GM18861 (cell line): ENCODE measurements around the gene TRAPPC2L.
"Not testable (repeated sequence)": the region's sequence is repeated elsewhere in the genome, so short reads cannot be mapped to it uniquely, and the experiment has no call there.

Experiments
- ATAC-seq: cut with Tn5 transposase; IDR thresholded peaks from one replicate; pipeline ENCODE4 v1.9.1; 2021; ENCODE audit not compliant: unreplicated experiment

Gene TRAPPC2L

DNA sequence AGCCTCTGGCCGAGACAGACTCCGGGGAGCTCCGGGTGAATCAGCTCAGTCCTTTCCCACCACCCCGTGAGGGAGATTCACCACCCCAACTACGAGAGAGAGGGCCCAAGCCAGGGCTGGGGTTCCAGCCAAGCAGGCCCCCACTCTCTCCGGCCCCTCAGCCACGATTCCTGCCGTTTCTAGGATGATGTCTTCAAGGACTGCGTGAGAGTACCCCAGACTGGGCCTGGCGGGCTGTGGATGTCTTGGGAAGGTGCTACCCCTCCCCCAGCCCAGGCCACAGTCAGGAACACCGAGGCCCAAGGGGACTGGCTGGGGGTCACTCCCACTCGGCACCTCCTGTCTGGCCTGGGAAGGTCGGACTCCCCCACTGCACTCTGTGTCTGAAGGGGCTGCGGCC is 31.1 kb downstream of the TRAPPC2L start:
- ATAC-seq = no peak

DNA sequence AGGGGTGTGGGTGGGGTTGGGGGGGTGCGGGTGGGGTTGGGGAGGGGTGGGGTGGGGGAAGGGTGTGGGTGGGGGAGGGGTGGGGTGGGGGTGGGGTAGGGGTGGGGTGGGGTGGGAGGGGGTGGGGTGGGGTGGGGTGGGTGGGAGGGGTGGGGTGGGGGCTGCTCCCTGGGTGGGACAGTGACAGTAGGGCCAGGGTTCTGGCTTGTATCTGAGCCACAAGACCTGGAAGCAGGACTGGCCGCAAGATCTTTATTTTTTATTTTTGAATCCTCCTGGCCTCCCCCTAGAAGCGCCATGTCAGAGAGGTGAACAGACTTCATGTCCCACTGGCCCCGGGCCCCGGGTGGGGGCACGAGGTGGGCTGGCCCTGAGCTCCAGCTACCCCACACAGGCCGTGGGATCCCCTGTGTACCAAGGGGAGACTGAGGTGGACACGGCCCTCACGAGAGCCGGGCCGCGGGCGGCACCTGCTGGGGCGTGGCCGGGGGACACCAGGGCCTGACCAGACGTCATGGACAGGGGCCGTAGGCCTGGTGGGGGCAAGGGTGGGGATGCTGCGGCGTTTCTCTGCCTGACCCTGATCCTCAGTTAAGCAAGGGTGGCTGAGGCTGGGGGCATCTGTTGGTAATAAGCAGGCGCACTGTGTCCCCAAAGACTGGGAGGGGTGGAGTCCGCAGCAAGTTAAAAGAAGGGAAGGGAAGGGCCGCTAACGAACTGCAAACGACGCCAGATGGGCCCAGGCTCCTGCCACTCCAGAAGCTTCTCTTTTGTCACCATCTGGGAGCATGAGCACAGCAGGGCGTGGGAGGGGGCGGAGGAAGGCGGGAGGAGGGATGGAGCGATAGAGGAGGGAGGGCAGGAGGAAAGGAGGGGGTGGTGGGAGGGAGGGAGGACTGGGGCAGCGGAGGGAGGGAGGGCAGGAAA is 31.8 kb downstream of the TRAPPC2L start:
- ATAC-seq = no peak

DNA sequence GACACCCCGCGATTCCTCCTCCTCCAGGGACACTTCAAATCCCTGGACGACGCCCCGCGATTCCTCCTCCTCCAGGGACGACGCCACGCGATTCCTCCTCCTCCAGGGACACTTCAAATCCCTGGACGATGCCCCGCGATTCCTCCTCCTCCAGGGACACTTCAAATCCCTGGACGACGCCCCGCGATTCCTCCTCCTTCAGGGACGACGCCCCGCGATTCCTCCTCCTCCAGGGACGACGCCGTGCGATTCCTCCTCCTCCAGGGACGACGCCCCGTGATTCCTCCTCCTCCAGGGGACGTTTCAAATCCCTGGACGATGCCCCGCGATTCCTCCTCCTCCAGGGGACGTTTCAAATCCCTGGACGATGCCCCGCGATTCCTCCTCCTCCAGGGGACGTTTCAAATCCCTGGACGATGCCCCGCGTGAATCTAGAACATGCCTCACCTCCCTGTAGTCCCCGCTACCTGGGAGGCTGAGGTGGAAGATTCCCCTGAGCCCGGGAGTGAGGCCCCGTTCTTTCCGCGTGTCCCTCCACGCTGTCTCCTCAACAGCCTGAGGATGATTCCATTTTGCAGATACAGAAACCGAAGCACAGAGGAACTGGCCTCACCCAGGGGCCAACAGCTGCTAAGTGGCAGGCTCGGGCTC is 32.9 kb downstream of the TRAPPC2L start:
- not testable (repeated sequence) for ATAC-seq

DNA sequence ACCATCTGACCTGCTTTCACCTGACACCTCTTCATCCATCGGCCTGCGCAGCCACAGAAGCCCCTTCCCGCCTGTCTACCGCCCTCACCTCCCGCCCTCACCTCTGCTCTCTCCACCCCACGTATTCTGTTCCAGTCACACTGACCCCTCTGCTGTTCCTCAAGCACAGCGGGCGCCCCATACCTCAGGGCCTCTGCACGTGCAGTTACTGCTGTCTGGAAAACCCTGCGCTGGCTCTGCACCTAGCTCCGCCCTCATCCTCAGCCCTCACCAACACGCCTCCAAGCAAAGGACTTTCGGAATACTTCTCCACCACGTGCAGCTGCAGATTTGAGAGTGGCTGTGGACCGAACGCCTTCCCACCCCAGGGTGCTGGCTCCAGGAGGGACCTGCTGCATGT is 34.2 kb downstream of the TRAPPC2L start:
- no peak for ATAC-seq

DNA sequence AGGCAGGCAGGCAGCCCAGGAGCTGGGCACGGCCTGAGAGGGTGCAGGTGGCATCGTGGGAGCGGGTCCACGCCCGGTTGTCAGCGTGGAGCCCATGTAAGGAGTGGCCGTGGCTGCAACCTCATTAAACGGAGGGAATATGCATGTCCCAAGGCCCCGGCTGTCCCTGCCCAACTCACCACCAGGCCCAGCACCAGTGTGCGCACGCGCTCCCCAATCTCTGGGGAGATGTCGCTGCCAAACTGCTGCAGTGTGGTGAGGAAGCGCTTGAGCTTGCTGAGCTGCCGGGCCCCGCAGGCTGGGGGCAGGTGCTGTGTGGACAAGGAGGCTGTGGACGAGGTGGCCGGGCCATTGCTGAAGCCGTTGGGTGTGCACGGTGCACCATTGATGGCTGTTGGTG is 35.1 kb downstream of the TRAPPC2L start:
- no peak for ATAC-seq

DNA sequence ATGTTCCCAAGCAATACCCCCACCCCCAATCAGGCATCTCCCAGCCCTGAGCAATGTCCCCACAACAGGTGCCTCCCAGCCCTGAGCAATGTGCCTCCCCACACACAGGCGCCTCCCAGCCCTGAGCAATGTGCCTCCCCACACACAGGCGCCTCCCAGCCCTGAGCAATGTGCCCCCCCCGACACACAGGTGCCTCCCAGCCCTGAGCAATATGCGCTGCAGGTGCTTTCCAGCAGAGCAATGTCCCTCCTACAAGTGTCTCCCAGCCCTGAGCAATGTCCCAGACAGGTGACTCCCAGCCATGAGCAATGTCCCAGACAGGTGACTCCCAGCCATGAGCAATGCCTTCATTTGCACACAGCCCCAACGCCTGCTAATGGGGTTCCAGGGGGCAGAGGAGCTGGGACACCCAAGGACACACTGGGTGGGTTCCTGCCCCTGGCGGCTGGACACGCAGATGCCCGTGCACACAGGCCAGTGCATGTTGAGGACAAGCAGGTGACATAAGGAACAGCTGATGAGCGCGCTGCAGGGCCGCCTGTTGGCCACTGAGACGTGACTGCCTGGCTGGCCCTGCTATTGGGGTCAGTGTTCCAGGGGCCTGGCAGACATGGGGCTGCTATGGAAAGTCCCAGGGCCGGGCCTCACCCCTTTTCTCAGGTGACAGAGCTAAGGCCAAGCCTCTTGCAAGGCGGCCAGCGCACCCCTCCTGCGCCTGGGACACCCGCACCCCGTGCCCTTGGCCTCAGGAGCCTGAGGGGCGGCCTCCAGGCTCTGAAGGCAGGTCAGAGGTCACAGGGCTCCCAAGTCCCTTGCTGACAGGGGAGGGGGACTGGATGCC is 36.4 kb downstream of the TRAPPC2L start:
- ATAC-seq = no peak

DNA sequence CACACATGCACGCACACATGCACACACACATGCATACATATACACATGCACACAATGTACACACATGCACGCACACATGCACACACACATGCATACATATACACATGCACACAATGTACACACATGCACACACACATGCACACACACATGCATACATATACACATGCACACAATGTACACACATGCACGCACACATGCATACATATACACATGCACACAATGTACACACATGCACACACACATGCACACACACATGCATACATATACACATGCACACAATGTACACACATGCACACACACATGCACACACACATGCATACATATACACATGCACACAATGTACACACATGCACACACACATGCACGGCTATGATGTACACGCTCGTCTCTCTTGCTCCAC is 37.3 kb downstream of the TRAPPC2L start:
- not testable (repeated sequence) for ATAC-seq

DNA sequence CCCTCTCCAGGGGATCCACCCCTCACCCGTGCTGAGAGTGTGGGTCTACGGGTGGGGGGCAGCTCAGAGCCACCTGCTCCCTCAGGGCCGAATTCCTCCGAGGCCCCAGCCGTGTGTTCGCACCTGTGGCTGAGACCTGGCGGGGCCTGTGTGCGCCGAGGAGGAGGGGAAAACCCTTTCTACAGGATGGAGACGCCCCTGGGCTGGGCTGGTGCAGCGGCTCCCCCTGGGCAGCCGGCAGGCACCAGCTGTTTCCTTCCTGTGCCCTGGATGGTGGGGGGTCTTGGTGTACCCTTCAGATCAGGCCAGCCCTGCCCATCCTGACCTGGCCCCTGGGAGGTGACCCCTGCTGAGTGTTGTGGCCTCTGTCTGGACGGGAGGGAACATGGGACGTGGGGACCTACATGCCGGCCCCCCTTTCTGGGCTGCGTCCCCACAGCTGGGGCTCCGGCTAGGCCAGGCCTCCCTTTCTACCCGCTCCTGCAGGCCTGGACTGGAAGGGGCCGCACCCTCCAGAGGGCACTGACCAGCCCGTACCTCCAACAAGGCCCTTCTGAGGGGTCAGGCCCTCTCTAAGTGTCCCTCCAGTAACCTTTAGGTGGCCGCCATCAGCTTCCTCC is 37.9 kb downstream of the TRAPPC2L start:
- no peak for ATAC-seq

DNA sequence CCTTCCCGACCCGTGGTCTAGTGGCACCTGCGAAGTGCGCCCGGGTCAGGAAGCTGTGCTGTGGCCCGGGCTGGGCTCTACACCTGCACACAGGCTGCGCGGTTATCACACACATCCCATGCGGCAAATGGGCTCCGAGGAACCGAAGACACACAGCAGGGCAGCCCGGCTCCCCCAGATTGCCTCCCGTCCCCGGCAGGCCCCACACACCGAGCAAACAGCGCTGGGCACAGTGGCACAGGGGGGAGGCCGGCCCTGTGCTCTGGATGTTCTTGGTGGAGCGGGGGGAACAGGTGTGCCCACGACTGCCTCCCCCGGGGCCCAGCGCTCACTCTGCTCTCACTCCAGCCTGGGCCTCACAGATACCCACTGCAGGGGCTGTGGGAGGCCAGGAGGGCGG is 38.4 kb downstream of the TRAPPC2L start:
- ATAC-seq = no peak

DNA sequence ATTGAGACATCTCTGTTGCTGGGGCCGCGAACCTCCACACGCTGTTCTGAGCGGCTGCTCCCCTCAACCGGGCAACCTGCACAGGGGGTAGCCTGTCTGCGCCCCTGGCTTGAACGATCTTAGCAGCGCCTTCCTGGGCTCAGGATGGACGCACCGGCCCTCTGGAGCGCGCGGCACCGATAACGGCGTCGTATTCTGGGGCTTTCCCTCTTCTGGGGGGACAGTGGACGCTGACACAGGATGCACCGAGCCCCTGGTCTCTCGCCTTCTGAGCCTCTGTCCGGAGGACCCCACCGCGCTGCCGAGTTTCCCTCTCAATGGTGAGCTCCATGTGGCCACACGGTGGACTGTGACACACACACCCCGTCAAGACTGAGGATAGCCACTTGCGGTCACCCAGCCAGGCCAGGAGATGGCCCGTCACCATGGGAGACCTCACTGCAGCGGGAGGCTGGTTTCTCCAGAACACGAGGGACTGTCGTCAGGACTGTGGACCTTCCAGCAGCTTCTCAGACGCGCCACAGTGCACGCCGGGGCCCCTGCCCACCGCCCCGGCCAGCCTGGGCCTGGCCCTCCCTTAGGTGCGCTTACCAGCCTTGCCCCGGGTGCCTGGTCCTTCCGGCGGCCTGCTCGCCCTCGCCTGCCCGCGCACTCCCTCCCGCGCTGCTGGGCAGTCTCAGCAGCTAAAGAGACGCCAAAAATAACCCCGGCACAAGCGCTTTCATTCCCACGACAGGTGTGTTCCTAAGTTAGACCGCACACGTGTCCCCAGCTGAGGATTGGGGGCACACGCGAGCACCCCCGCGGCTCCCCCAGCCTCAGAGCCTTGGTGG is 39.5 kb downstream of the TRAPPC2L start:
- no peak for ATAC-seq

DNA sequence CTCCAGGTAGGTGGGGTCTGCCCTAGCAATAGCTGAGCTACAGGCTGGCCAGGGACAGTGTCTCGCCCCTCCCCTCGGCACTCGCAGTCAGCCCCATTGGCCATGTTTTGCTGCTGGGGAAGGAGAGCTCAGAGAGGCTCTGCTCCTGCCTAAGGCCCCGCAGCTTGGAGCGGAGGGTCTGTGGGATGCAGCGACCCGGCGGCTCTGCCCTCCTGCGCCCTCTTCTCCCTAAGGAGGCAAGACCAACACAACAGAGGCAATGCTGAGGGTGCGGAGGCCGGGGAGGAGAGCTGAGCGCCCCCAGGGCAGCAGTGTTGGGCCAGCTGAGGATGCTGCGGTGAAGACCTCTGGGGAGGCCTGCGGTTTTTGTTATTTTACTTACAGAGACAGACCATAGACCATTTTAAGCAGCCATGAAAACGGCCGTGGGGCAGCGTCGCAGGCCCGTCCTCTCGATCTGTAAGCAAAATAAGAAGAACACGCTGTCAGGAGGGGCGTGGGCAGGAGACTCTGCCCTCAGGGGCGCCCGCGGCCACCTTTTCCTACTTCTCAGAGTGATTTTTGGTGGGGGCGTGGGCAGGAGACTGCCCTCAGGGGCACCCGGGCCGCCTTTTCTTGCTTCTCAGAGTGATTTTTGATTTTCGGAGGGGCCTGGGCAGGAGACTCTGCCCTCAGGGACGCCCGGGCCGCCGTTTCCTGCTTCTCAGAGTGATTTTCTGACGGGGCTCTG is 40.9 kb downstream of the TRAPPC2L start:
- ATAC-seq = no peak

DNA sequence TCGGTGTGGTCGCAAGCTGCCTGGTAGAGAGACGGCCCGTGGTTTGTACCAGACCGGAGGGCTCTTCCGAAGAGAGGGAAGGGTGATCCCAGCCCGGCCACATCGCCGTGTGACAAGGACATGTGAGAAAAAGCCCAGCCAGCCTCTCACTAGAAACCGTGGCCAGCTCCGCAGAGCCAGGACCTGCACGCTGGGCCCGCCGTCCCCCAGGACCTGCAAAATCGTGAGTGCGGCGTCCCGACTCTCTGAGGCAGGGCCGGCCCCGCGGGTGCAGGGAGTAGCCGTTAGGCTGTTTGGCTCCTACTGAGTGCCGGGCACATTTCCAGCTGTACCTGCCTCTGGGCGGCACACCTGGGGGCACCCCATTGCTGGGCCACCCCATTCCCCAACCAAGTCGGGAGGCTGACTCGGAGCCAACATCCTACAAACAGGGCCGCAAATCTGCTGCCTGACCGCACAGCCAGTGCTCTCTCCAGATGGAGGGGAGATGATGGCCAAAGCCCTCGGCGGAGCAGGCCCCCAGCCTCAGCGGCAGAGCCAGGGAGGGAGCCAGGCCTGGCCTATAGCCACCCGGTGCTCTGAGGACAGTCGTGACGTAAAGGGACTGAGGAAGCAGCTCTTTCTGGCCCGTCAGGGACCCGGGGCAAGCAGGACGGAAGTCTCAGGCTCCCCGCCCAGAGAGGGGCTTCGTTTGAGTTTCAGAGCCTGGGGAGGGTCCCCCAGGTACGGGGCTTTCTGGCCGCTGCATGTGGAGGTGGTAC is 43.2 kb downstream of the TRAPPC2L start:
- ATAC-seq = no peak

DNA sequence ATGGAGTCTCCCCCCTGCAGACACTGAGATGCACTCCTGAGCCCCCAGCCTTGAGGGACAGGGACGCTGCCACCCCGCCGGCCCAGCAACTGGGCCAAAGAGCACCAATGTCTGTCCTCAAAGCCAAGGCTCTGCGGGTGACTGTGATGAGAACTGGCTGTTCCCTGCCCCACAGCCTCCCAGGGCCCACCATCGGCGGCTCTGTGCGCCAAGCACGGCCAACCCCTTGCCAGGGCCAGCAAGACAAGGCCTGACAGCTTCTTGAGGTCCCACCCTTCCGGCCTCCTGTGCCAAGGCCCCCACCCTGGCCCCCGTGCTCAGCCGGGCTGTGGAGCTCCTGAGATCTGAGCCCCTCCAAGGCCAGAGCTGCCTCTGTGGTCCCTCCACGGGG is 43.7 kb downstream of the TRAPPC2L start:
- no peak for ATAC-seq

DNA sequence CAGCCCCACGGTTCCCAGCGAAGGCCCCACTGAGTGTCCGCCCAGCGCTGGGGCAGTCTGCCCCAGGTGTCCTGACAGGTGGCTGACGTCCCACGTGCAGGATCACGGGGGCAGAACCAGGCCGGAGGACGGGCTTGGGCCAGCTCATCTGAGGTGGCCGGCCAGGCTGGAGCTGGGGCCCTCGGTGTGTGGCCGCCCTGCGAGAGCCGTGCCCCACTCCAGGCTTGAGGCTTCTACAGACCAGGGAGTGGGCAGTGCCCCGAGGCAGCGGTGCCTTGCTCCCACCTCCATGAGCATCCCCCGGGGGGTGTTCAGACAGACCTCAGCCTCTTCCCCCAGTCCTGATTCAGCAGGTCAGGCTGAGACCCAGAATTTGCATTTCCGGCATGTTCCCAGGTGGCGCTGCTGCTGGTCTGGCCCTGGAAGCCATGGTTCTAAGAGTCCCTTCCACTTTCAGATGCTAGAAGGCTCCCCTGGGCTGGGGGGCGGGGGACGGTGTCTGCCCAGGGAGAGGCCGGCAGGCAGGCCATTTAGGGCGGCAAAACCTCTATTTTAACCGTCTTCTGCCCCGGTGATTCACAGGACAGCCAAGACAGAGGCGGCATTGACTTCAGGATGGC is 44.9 kb downstream of the TRAPPC2L start:
- ATAC-seq = no peak

DNA sequence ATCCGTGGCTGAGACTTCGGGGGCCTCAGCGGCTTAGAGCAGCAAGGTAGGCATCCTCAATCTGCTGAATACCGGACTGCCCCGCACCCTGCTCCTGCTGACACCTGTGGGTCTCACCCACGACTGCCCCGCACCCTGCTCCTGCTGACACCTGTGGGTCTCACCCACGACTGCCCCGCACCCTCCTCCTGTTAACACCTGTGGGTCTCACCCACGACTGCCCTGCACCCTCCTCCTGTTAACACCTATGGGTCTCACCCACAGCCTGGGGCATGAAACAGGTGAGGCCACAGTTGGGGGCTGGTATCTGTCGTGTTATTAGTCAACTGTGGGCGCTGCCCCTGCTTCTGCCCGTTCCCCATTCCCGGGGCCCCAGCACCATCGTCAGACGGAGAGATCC is 45.8 kb downstream of the TRAPPC2L start:
- ATAC-seq = no peak

DNA sequence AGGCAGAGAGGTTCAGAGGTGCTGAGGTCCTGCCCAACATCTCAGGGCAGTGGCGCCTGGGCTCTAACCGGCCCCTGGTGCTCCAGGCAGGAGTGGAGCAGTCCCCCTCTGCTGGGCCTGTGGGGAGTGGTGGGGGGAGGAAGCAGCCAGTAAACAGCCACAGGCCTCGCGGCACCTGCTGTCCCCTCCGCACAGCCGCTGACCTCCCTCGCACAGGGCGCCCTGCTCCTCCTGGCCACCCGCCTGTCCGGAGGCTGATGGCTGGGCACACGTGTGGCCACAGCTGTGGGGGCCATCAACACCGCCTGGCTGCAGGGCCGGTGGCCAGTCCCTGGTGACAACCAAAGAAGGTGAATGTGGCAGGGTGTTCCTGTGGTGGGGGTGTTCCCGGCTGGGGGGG is 46.3 kb downstream of the TRAPPC2L start:
- no peak for ATAC-seq

DNA sequence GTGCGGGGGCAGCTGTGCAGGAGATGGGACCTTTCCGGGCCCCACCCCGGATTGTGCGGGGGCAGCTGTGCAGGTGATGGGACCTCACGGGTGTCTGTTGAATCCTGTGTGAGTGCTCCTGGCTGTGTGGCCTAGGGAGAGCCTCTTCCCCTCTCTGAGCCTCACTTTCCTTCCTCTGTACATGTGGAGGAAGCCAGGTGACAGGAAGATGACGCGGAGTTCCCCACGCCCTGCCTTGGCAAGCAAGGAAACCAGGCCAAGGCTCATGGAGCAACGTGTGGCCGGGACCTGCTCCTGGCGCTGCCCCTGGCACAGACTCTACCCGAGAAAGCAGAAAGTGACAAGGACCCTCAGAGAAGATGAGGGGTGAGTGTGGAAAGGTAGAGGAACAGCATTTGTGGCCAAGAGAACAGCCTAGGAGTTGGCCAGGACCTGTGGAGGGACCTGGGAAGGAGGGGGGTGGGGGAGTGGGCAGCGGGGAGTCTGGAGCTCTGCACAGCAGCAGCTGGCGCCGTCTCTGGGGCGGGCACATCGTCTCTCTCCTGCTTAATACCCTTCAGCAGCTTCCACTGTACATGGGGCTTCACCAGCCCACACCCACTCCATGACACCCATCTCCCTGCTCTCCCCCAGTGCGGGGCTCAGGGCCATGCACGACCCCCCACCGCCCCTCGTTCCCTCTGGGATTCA is 47.9 kb downstream of the TRAPPC2L start:
- ATAC-seq = no peak

DNA sequence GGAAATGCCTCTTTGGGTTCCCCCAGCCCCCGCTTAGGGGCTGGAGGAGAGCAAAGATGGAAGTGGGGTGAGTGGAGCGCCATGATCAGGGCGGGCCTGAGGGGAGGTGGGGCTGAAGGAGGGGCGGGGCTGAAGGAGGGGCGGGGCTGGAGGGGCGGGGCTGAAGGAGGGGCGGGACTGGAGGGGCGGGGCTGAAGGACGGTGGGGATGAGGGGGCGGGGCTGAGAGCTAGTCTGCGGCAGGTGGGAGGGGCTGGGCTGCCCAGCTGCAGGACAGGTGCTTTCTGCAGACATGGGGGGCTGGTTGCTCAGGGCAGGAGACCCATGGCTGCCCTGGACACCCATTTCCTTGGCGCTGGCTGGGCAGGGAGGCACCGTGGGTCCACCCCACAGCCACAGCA is 48.6 kb downstream of the TRAPPC2L start:
- ATAC-seq = no peak
